ENCODE results near the gene AZGP1. TPM values are rescaled to one million over a fixed set of nuclear protein-coding genes. Genes with fewer than 3 reads are reported as not detected.
A peak's percentile ranks its signal among the peaks of the same experiment; 100 is the strongest.

The AZGP1 gene
- polyA plus RNA-seq, 1 of the 3 experiments (the other 2 are of a cell fraction): not detected

- no peak for TF ChIP-seq IRF3 (IDR thresholded peaks at IDR 0.05; ENCODE audit: low read depth, low read length)
- no peak for TF ChIP-seq RFX5 (IDR thresholded peaks at IDR 0.05; ENCODE audit: low read length)
Observed at GRCh38 chr7:99930376-99930775, 45.5 kb downstream of the AZGP1 start (continued).

GRCh38 chr7:99929730-99930053 is 46.1 kb downstream of the AZGP1 start:
- WGBS (ENCODE audit: low lambda C conversion rate): 62% methylated on average over 2 of the region's 2 CpGs
- Histone ChIP-seq H3K27me3 (ENCODE audit: insufficient read depth) (peaks cover 41% of the 10 kb centered on the region; the same call in 1 of the 2 replicates), H3K9me2 (no peaks in the 10 kb centered on the region), H3K27ac (ENCODE audit: low read depth in 2 of 2, low read length in 1 of 2) (no peak overlapping the region; a peak in 1 of 4 replicates), H3K9ac (no peak overlapping the region), H3K79me2 (ENCODE audit: insufficient read depth) (no peaks in the 10 kb centered on the region), H3F3A (replicated peaks; ENCODE audit: insufficient read depth) (no peaks in the 10 kb centered on the region), H3K4me3 (ENCODE audit: low read depth in 2 of 2, low read length in 1 of 2) (peak overlapping the region; percentile 36 to 37; a peak in 2 of 4 replicates), H3K4me2 (peak overlapping the region; percentile 22), H4K20me1 (ENCODE audit: insufficient read depth) (no peaks in the 10 kb centered on the region), H3K36me3 (replicated peaks in 1 of 2; ENCODE audit: control insufficient read depth in 1 of 2, insufficient read depth in 2 of 2, low read length in 1 of 2) (no peaks in the 10 kb centered on the region), H2AFZ (ENCODE audit: low read depth) (no peak overlapping the region), H3K4me1 (ENCODE audit: control insufficient read depth in 1 of 2, insufficient read depth in 2 of 2, low read depth in 1 of 2, low read length in 1 of 2) (peaks cover 0 to 5% of the 10 kb centered on the region in 2 experiments; a peak in 1 of 4 replicates), H3K9me3 (no peaks in the 10 kb centered on the region)
- no peak for DNase-seq
- TF ChIP-seq MXI1 (IDR thresholded peaks at IDR 0.05; ENCODE audit: low read depth, low read length) (no peak), POLR2AphosphoS5 (IDR thresholded peaks at IDR 0.05; ENCODE audit: low read depth, low read length) (no peak), GATA2 (CRISPR knock-in tag; IDR thresholded peaks at IDR 0.05) (no peak), MAX (IDR thresholded peaks at IDR 0.05; ENCODE audit: low read depth) (no peak), MEF2A (IDR thresholded peaks at IDR 0.05; ENCODE audit: borderline replicate concordance, low read depth) (no peak), REST (IDR thresholded peaks at IDR 0.05; ENCODE audit: low read depth, low read length) (no peak), FOXJ3 (CRISPR knock-in tag; IDR thresholded peaks at IDR 0.05) (no peak), FOSL2 (IDR thresholded peaks at IDR 0.05; ENCODE audit: borderline replicate concordance, low read depth) (no peak), IRF3 (IDR thresholded peaks at IDR 0.05; ENCODE audit: low read depth, low read length) (no peak), RXRA (IDR thresholded peaks at IDR 0.05; ENCODE audit: borderline replicate concordance, low read depth) (no peak), CTCF (IDR thresholded peaks at IDR 0.05) (no peak), EZH2phosphoT487 (IDR thresholded peaks at IDR 0.05; ENCODE audit: borderline replicate concordance, low read depth) (no peak), TAF1 (IDR thresholded peaks at IDR 0.05; ENCODE audit: borderline replicate concordance, low read depth, low read length) (no peak), YY1 (IDR thresholded peaks at IDR 0.05; ENCODE audit: low read depth) (no peak), TCF12 (IDR thresholded peaks at IDR 0.05) (no peak), ELF1 (IDR thresholded peaks at IDR 0.05) (no peak)
- ChIA-PET CTCF (interaction anchor here (0.6 to 3.3 kb wide), 24 partner anchors 8 to 949 kb away, joined by 3 to 30 read pairs (median 4); partner anchors contain the start of gene TRIM4), POLR2A (interaction anchor here (1.0 kb wide), 2 partner anchors 19 to 61 kb away, joined by 3 read pairs; no protein-coding TSS in a partner anchor)

All from SK-N-SH (cell line).